NCI-H69 (cell line): Measurements from ENCODE around the gene RBM8A.
"Not testable (repeated sequence)": the region's sequence is repeated elsewhere in the genome, so short reads cannot be mapped to it uniquely, and the experiment has no call there.

Experiments used
- DNase-seq: peaks from one replicate; lab custom pipeline; 2025; lab: John Stamatoyannopoulos, UW

Gene RBM8A

DNA sequence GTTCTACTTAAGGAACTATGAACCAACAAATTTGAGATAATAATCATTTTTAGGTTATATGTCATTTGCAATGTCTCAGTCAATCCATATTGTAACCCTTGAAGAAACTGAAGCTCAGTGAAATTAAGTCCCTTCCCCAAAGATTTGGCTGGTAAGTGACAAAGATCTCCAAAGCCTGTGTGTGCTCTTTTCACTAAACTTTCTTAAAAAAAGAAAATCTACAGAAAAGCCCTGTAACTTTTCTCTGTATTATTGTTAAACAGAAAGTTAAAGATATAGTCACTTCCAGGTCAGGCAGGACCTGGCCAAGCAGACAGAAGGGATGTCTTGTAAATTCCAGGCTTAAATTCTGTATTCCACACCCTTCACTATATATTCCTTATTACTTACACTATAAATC lies 29.1 kb upstream of the RBM8A start:
- DNase-seq, result no peak

GRCh38 chr1:145955436-145955835 lies 28.2 kb upstream of the RBM8A start:
- DNase-seq, result no peak

- no peak for DNase-seq
Observed at GRCh38 chr1:145953861-145954260, 26.6 kb upstream of the RBM8A start.

DNA sequence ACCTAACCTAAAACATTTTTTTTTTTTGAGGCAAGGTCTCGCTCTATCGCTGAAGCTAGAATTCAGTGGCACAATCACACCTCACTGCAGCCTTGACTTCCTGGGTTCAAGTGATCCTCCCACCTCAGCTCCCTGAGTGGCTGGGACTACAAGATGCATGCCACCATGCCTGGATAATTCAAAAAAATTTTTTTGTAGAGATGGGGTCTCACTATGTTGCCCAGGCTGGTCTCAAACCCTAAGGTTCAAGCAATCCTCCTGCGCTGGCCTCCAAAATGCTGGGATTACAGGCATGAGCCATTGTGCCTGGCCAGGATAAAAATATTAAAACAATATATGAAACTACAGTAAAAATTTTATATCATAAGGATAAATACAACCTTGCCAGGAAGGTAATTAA lies 25.6 kb upstream of the RBM8A start:
- DNase-seq, result no peak

GRCh38 chr1:145951526-145951925 lies 24.2 kb upstream of the RBM8A start:
- no peak for DNase-seq

GRCh38 chr1:145949219-145949618 lies 21.9 kb upstream of the RBM8A start:
- DNase-seq, result no peak

DNA sequence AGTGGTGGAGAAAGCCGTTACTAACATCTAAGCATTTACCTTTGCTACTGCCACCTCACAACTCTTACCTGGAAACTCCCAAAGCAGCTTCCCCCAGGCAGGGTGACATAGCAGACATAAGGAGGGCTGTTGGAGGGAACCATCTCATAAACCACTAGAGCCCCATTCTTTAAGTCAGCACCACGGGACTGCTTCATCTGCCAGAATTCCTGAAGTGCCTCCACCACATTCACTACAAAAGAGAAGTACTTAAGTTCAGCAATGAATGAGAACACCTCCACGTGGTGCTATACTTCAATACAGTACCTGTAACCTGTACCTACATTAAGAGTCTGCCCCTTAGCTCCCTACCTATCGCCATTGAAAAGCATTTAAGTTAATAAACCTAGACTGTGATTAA lies 20.3 kb upstream of the RBM8A start:
- DNase-seq, result no peak

GRCh38 chr1:145946477-145946986 lies 19.2 kb upstream of the RBM8A start:
- no peak for DNase-seq

DNA sequence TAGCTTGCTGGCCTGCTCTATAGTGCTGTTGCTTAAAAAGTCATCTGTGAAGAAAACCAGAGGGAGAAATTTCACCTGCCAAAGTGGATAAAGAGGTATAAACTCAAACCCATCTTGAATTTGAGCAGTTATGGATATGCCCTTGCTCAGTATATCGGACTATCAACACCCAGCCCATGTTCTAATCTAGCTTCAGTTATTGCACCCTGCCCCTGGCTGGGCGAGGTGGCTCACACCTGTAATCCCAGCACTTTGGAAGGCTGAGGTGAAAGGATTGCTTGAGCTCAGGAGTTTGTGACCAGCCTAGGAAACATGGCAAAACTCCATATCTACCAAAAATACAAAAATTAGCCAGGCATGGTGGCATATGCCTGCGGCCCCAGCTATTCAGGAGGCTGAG lies 17.2 kb upstream of the RBM8A start:
- DNase-seq, result no peak

- no peak for DNase-seq
Observed at GRCh38 chr1:145942871-145943270, 15.6 kb upstream of the RBM8A start.

GRCh38 chr1:145942405-145942804 lies 15.1 kb upstream of the RBM8A start:
- DNase-seq, result no peak

DNA sequence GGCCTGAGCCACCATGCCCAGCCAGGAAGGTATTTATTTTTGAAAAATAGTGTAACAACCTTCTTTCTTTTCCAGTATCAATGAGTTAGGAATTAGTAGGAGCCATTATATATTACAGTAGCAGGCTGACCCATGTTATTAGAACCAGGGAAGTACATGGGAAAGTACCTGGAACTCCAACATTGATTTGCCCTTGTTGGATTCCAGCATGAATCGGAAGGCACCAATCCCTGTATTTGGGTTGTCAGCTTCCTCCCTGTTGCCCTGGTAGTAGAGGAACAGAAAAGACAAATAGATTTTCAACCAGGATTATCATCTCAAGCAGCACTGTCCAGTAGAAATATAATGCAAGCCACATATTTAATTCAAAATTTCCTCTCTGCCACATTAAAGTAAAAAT lies 10.2 kb upstream of the RBM8A start:
- DNase-seq, result no peak

- DNase-seq, result no peak
Observed at GRCh38 chr1:145936247-145936646, 9.0 kb upstream of the RBM8A start.

DNA sequence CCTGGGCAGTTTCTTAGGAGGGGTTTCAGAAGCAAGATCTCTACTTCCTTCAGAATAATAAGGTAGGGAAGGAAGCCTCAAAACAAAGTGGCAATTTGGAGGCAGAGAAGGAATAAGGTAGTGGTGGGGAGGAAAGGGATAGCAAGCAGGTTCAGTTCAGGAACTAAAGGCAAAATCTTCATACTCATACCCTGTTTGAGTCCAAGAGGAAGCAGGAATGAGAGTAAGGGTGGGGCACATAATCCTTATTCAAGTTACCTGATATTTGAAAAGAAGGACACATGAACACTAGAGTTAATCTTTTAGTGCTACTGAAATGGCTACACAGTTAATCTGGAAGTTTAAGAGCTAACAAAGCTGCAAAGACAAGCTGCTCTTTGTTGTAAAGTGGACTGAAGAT lies 8.4 kb upstream of the RBM8A start:
- DNase-seq, result no peak

GRCh38 chr1:145932522-145933009 lies 5.3 kb upstream of the RBM8A start:
- not testable (repeated sequence) for DNase-seq

DNA sequence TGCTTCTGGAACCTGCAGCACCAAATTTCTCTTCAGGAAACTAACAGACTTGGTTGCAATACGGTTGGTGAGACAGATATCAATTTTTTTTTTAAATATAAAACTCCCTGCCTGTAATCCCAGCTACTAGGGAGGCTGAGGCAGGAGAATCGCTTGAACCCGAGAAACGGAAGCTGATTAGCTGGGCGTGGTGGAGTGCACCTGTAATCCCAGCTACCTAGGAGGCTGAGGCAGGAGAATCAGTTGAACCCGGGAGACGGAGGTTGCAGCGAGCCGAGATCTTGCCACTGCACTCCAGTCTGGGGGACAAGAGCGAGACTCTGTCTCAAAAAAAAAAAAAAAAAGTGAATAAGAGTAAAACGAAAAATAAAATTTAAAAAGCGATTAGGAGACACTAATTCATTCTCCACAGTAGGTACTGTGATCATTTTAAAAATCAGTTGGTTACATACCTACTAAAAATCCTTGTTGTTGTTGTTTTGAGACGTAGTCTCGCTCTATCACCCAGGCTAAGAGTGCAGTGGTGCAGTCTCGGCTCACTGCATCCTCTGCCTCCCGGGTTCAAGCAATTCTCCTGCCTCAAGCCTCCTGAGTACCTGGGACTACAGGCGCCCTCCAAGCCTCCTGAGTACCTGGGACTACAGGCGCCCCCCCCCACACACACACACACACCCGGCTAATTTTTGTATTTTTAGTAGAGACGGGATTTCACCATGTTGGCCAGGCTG lies 796 bp upstream of the RBM8A start:
- DNase-seq, result peak; percentile 46

DNA sequence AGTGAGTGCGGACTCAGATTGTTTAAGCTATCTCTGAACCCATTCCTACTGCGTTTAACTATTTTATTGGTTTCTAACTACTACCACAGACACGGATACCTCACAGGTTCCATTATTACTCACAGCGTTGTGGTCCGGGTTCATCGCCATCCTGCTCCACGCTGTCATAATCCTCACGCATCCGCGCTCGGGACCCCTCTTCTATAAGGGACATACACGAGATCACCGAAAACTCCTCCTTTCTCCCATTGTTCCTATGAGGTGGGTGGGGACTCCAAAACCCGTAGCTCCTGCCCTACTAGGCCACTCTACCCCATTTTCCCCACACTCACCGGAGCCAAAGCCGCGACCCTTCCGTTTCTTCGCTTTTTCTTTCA lies 610 bp downstream of the RBM8A start:
- DNase-seq, result peak; percentile 58

GRCh38 chr1:145922266-145922665 lies 5.0 kb downstream of the RBM8A start:
- DNase-seq, result no peak

DNA sequence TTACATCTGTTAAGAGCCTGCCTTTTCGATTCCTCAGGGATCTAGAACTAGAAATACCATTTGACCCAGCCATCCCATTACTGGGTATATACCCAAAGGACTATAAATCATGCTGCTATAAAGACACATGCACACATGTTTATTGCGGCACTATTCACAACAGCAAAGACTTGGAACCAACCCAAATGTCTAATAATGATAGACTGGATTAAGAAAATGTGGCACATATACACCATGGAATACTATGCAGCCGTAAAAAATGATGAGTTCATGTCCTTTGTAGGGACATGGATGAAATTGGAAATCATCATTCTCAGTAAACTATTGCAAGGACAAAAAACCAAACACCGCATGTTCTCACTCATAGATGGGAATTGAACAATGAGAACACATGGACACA lies 7.0 kb downstream of the RBM8A start:
- not testable (repeated sequence) for DNase-seq

GRCh38 chr1:145918992-145919939 lies 8.0 kb downstream of the RBM8A start:
- peak; percentile 71 for DNase-seq

DNA sequence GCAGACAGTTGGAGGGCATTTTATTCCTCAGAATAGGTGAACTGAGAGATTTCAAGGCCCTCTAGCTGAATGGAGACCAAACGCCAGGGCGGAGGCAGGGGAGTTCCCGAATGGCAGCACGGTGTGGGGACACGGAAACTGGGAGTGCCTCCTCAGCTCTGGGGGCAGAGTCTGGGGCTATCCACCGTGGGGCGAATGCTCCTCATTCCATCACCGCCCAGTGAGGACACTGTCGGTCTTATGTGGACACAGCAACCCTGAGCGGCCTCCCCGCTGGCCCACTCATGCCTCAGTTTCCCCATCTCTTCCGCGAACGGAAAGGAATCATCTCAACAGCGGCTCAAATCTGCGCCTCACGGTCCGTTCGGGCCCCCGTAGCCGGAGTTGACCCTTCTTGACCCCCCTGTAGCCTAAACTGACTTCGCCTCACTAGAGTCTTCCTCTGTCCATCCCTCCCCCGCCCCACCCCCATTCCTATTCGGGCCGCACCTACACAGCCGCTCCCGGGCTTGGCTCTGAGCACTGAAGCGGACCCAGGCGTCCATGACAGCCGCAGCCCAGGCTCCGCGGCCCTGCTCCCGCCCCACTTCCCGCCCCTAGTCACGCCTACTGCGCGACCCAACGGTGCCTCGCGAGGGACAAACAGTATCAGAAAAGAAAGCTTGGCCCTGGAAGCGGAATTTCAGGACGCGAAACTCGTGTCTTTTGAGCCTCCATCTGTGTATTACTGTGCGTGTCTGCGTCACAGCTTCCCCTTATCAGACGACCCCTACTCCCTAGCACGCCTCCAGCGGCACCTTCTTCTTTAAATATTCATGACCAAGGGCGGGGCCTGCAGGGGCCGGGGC lies 8.9 kb downstream of the RBM8A start, which contains the start of gene PEX11B:
Gene PEX11B (minus strand): TSS at position 574 of the 848 bp plus-strand sequence. CDS start 29 bp downstream, at position 545.
- DNase-seq, result peak; percentile 96

GRCh38 chr1:145917595-145917994 lies 9.7 kb downstream of the RBM8A start:
- no peak for DNase-seq
